Measurements from ENCODE around the gene STEAP3.

DNA sequence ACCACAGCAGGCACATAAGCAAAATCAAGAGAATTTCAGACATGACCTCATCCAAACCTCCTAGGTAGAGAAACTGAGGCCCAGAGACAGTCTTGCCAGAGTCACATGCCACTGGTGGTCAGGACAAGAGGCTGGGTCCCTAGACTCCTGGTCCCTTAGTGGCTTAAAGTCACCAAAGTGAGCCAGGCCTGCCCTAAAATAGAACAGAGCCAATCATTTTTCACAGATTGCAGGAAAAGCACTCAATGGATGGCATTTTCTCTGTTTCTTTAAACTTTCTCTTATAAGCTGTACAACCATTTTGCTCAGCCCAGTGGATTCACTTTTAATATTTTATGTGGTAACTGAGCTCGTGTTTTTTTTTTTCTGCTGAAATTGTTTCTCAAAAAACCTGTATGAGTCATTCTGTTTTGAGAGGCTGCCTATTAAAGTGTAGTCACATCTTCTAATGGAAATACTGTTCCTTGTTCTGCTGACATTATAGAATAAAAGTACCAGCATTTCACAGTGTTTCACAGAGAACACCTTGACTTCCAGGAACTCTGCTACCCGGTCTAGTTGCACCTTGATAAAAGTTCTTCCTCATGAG is 29.6 kb downstream of the STEAP3 start:
- TF ChIP-seq, protein P1, sequence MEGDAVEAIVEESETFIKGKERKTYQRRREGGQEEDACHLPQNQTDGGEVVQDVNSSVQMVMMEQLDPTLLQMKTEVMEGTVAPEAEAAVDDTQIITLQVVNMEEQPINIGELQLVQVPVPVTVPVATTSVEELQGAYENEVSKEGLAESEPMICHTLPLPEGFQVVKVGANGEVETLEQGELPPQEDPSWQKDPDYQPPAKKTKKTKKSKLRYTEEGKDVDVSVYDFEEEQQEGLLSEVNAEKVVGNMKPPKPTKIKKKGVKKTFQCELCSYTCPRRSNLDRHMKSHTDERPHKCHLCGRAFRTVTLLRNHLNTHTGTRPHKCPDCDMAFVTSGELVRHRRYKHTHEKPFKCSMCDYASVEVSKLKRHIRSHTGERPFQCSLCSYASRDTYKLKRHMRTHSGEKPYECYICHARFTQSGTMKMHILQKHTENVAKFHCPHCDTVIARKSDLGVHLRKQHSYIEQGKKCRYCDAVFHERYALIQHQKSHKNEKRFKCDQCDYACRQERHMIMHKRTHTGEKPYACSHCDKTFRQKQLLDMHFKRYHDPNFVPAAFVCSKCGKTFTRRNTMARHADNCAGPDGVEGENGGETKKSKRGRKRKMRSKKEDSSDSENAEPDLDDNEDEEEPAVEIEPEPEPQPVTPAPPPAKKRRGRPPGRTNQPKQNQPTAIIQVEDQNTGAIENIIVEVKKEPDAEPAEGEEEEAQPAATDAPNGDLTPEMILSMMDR (IDR thresholded peaks at IDR 0.05): no peak
- TF ChIP-seq ZFX (IDR thresholded peaks at IDR 0.05; ENCODE audit: borderline replicate concordance): no peak

Data from 22Rv1 (cell line).